Ovary (tissue), 9 donors: ENCODE measurements around the gene FAM151B. TPM values are rescaled to one million over a fixed set of nuclear protein-coding genes. Genes with fewer than 3 reads are reported as not detected.

Experiments
- DNase-seq, 5 donors: peaks; one replicate each; pipeline ENCODE4 v3.0.0-alpha.2; 2019 to 2020
- H3K27ac ChIP-seq, 2 donors: fragments of 200-600 bp; one replicate each; pipeline versions ENCODE4 v1.5.1 to v1.8.0; 2019 to 2022
- H3K27me3 ChIP-seq: fragments of 200-600 bp; one replicate; pipeline ENCODE4 v1.8.0; 2022
- H3K36me3 ChIP-seq: fragments of 200-600 bp; sonication (generic); one replicate; pipeline ENCODE4 v1.5.1; 2019
- H3K4me1 ChIP-seq: one replicate; pipeline ENCODE4 v1.8.1; 2013; ENCODE audit warnings: mild to moderate bottlenecking, moderate library complexity; ENCODE audit not compliant: insufficient read depth
- H3K4me3 ChIP-seq: fragments of 200-600 bp; sonication (generic); one replicate; pipeline ENCODE4 v1.5.1; 2017
- H3K9me3 ChIP-seq, 2 donors: fragments of 200-600 bp in 1 of 2; sonication (generic) in 1 of 2; one replicate each; pipeline versions ENCODE4 v1.5.1 to v1.8.1; 2013 to 2019; ENCODE audit warnings: mild to moderate bottlenecking in 1 of 2, moderate library complexity in 1 of 2
- CTCF ChIP-seq, 3 donors: fragments of 450-650 bp in 2 of 3; fragments of 200-600 bp in 1 of 3; IDR thresholded peaks; one replicate each; pipeline versions ENCODE4 v1.5.1 to v1.8.0; 2016 to 2022; ENCODE audit warnings: antibody characterized with exemption in 3 of 3, mild to moderate bottlenecking in 1 of 3
- EP300 ChIP-seq: sonication (generic); formaldehyde crosslinking; IDR thresholded peaks from one replicate; pipeline ENCODE4 v1.6.1; 2017; ENCODE audit warnings: antibody characterized with exemption
- POLR2A ChIP-seq: fragments of 450-650 bp; IDR thresholded peaks from one replicate; pipeline ENCODE4 v1.6.1; 2017; ENCODE audit warnings: antibody characterized with exemption, mild to moderate bottlenecking, moderate library complexity
- WGBS, 3 donors: extraction: QIAGEN DNeasy Blood & Tissue Kit in 1 of 3; methylation state at CpG; one replicate each; pipeline versions ENCODE4 v1.1.5 to v1.1.7; 2013 to 2017; 5-methylcytosine and 5-hydroxymethylcytosine counted together
- intact Hi-C, 4 donors: fragments of 100-400 bp; cut with DNase I; formaldehyde crosslinking; loops; one replicate each; pipeline versions ENCODE4 v1.11.0 to v1.15.1; 2022 to 2023
- polyA plus RNA-seq, 2 donors: library from polyadenylated mRNA; stranded (reverse); fragments of 200-250 nt in 1 of 2; fragments of 350-450 nt in 1 of 2; fragmentation: Illumina TruSeq in 1 of 2; extraction: RNeasy Lipid Tissue Mini Kit (QIAGEN cat#74804) in 1 of 2; gene quantifications; one replicate each; pipeline ENCODE4 v1.2.3, GENCODE V29; 2013 to 2014
- total RNA-seq, 7 donors: library from RNA; depleted of rRNA in 2 of 7; stranded (reverse); fragments of >200 nt in 2 of 7; fragmentation: NEBNext Ultra II Directional in 3 of 7; extraction: Animal tissue kit (Norgen Biotek cat#: 25700) in 3 of 7; gene quantifications; one replicate each; pipeline versions ENCODE4 v1.1.0 to v1.2.4, GENCODE V29; 2016 to 2023
- donor health status: DM: no; HTN: no; CAD: no; lungs with moderate emphysema.
- donor health status: DM: no; HTN: no; CAD: no.
- donor health status: Bipolar disorder and iron deficiency.
- donor health status: DM: yes; HTN: yes; CAD: no.
- donor health status: DM: no; HTN: no; CAD: no.
- donor health status: DM: yes; HTN: yes; CAD: no.

Gene FAM151B
- total and polyA plus RNA-seq, 9 donors = 0.82 to 3.9 (median 2.4) TPM

- H3K36me3 ChIP-seq = no peaks in the 10 kb centered on the region
- intact Hi-C loops = no loop called here
- H3K9me3 ChIP-seq = no peaks in the 10 kb centered on the region
- no peaks in the 10 kb centered on the region for H3K4me1 ChIP-seq
- DNase-seq = no peak
- TF ChIP-seq POLR2A = no peak
- TF ChIP-seq CTCF (IDR thresholded peaks at IDR 0.05) = no peak
- TF ChIP-seq EP300 = no peak
- no peak overlapping the region for H3K27ac ChIP-seq
- H3K27me3 ChIP-seq = no peaks in the 10 kb centered on the region
- 56 to 60% (median 59%) methylated on average over 4 of the region's 4 CpGs for WGBS, 3 donors
- H3K4me3 ChIP-seq = no peak overlapping the region
These were observed 66.7 kb downstream of the FAM151B start for GRCh38 chr5:80554646-80555045.

- intact Hi-C loops = no loop called here
- Histone ChIP-seq H3K4me1 (no peaks in the 10 kb centered on the region), H3K27me3 (no peaks in the 10 kb centered on the region), H3K4me3 (no peak overlapping the region), H3K27ac (no peak overlapping the region), H3K36me3 (no peaks in the 10 kb centered on the region), H3K9me3 (no peaks in the 10 kb centered on the region)
- WGBS, 3 donors = 86 to 90% (median 88%) methylated on average over 4 of the region's 4 CpGs
- no peak for TF ChIP-seq EP300
- no peak for TF ChIP-seq POLR2A
- DNase-seq = no peak
These were observed 67.2 kb downstream of the FAM151B start for GRCh38 chr5:80555099-80555498.

GRCh38 chr5:80559244-80559643, 71.3 kb downstream of the FAM151B start:
- TF ChIP-seq POLR2A = no peak
- TF ChIP-seq CTCF (IDR thresholded peaks at IDR 0.05) = no peak
- TF ChIP-seq EP300 = no peak
- Histone ChIP-seq H3K9me3 (no peaks in the 10 kb centered on the region), H3K36me3 (no peaks in the 10 kb centered on the region), H3K27me3 (no peaks in the 10 kb centered on the region), H3K4me1 (no peaks in the 10 kb centered on the region), H3K4me3 (no peak overlapping the region), H3K27ac (no peak overlapping the region)
- no peak for DNase-seq
- intact Hi-C loops = no loop called here
- WGBS, 3 donors = 92 to 96% (median 94%) methylated on average over 4 of the region's 4 CpGs

GRCh38 chr5:80565330-80565729, 77.4 kb downstream of the FAM151B start:
- WGBS, 3 donors = 73 to 89% (median 80%) methylated on average over 5 of the region's 5 CpGs
- intact Hi-C loops = no loop called here

More at GRCh38 chr5:80565330-80565729, 77.4 kb downstream of the FAM151B start:
- Histone ChIP-seq H3K27ac (no peak overlapping the region), H3K4me3 (no peak overlapping the region), H3K36me3 (no peaks in the 10 kb centered on the region), H3K27me3 (no peaks in the 10 kb centered on the region), H3K9me3 (no peaks in the 10 kb centered on the region), H3K4me1 (no peaks in the 10 kb centered on the region)
- TF ChIP-seq CTCF (IDR thresholded peaks at IDR 0.05) = no peak
- TF ChIP-seq EP300 = no peak
- TF ChIP-seq POLR2A = no peak
- DNase-seq = no peak
